ENCODE data around the gene ABCD3.
"Not testable (repeated sequence)": the region's sequence is repeated elsewhere in the genome, so short reads cannot be mapped to it uniquely, and the experiment has no call there.

ABCD3 gene

GRCh38 chr1:94416901-94417727 lies 1.1 kb upstream of the ABCD3 start:
- DNase-seq, result no peak

GRCh38 chr1:94417728-94417977 lies 536 bp upstream of the ABCD3 start:
- no peak for DNase-seq

GRCh38 chr1:94418664-94419655 lies 771 bp downstream of the ABCD3 start:
- no peak for DNase-seq

GRCh38 chr1:94422115-94422820 lies 4.1 kb downstream of the ABCD3 start:
- DNase-seq, result no peak

- no peak for DNase-seq
Measured at GRCh38 chr1:94425821-94426484, 7.8 kb downstream of the ABCD3 start.

- DNase-seq, result not testable (repeated sequence)
Measured at GRCh38 chr1:94426485-94426870, 8.3 kb downstream of the ABCD3 start.

- no peak for DNase-seq
Measured at GRCh38 chr1:94428441-94428840, 10.3 kb downstream of the ABCD3 start.

- not testable (repeated sequence) for DNase-seq
Measured at GRCh38 chr1:94428927-94429528, 10.8 kb downstream of the ABCD3 start.

GRCh38 chr1:94430066-94430465 lies 11.9 kb downstream of the ABCD3 start:
- DNase-seq, result not testable (repeated sequence)

GRCh38 chr1:94433866-94434265 lies 15.7 kb downstream of the ABCD3 start:
- no peak for DNase-seq

GRCh38 chr1:94434365-94435045 lies 16.3 kb downstream of the ABCD3 start:
- DNase-seq, result no peak

GRCh38 chr1:94438692-94439276 lies 20.6 kb downstream of the ABCD3 start:
- DNase-seq, result no peak

GRCh38 chr1:94440088-94440487 lies 21.9 kb downstream of the ABCD3 start:
- no peak for DNase-seq

GRCh38 chr1:94443067-94443466 lies 24.9 kb downstream of the ABCD3 start:
- not testable (repeated sequence) for DNase-seq

GRCh38 chr1:94444819-94445218 lies 26.6 kb downstream of the ABCD3 start:
- not testable (repeated sequence) for DNase-seq

GRCh38 chr1:94445733-94446132 lies 27.5 kb downstream of the ABCD3 start:
- not testable (repeated sequence) for DNase-seq

GRCh38 chr1:94446177-94446576 lies 28.0 kb downstream of the ABCD3 start:
- DNase-seq, result not testable (repeated sequence)

- DNase-seq, result not testable (repeated sequence)
Measured at GRCh38 chr1:94448741-94449140, 30.6 kb downstream of the ABCD3 start.

GRCh38 chr1:94456736-94457135 lies 38.5 kb downstream of the ABCD3 start:
- no peak for DNase-seq

GRCh38 chr1:94462606-94463005 lies 44.4 kb downstream of the ABCD3 start:
- DNase-seq, result no peak

- no peak for DNase-seq
Measured at GRCh38 chr1:94463056-94463764, 45.0 kb downstream of the ABCD3 start.

All from activated CD4-positive, alpha-beta T cell treated with anti-CD3 and anti-CD28 coated beads, Interleukin-2, amount 50 U/mL, for 4 hours (primary cell).